HG03097 (cell line): Measurements from ENCODE around the gene HOOK2.
A peak's percentile ranks its signal among the peaks of the same experiment; 100 is the strongest.
"Not testable (repeated sequence)": the region's sequence is repeated elsewhere in the genome, so short reads cannot be mapped to it uniquely, and the experiment has no call there.

Experiments used
- ATAC-seq: cut with Tn5 transposase; IDR thresholded peaks from one replicate; pipeline ENCODE4 v1.9.1; 2021; ENCODE audit not compliant: unreplicated experiment, low FRiP score

HOOK2 gene

DNA sequence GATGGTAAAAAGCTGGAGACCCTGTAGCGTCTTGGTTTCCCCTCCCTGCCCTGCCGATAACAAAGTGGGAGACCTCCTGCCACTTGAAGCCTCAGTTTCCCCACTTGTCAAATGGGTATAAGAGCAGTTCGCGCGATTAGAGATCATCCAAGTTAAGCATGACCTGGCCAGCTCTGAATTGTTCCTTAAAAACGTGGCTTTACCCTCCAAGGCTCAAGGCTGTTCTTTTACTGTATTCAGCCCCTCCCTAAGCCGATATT lies 52.0 kb downstream of the HOOK2 start:
- ATAC-seq, result no peak

DNA sequence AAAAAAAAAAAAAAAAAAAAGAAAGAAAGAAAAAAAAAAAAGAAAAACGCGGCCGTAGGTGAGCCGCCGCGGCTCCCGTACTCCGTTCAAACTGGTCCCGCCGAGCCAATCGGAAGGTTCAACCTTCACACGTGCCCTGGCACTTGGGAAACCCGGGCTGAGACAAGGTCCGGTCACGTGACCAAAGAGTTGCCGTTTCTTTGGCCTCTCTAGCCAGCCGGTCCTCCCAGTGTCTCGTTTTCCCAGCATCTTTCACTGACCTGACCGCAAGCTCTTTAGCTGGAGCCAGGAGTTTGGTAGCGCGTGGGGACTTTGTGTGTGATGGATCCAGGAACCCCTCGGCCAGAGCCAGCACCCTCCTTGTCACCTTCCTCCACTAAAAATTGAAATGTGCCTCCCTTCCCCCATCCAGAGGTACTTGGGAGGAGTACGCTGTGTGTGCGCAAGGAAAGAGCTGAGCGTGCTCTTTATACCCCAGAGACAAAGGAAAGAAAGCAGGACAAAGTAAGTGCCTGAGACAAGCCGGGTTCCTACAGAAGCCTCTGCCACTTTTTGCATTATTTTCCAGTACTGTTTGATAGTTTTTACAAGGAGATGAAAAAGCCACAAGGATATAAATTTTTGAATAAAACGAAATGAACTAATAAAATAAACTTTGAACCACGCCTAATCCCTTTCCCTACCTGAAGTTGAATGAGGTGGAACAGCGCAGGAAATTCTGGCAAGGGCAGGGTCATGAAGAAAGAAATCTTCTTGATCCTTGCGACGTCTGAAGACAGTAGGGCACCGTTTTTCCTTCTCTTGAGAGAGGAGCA lies 52.6 kb downstream of the HOOK2 start:
- ATAC-seq, result peak; percentile 80

DNA sequence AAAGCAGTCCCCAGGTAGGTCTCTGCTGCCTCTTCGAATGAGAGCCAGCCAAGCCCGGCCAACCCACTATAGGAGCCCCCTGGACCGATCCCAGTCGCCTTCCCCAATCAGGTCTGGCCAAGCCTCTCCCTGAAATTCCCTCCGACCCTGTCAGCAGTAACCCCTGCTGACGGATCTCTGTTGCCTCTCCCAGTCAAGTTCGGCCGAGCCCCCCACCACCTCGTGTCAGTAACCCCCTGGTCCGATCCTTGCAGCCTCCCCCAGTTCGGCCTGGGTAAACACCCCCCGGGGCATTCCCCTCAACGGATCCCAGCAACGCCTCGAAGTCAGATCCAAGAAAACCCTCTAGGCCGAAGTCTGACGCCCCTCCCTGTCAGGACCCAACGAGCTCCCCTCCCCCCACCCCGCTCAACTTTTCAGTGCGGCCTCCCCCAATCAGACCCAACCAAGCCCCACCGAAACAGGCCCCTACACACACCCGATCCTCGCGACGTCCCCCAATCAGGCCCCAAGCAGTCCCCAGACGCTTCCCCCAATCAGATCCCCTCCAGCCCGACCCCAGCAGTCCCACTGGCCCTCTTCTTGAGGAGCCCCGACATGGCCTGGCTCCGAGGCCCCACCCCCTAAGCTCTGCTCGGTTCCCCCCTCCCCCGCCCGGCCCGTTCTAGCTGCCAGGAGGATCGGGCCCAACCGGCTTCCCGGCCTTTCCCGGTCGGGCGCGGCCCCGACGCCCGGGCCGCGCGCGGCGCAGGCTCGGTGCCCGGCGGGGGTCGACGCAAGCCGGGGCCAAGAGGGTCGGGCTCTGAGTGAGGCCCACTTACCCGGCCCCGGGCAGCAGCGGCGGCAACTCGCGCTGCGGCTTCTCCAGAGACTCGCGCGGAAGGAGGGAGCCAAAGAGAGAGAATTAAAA lies 53.4 kb downstream of the HOOK2 start:
- ATAC-seq, result peak; percentile 8

DNA sequence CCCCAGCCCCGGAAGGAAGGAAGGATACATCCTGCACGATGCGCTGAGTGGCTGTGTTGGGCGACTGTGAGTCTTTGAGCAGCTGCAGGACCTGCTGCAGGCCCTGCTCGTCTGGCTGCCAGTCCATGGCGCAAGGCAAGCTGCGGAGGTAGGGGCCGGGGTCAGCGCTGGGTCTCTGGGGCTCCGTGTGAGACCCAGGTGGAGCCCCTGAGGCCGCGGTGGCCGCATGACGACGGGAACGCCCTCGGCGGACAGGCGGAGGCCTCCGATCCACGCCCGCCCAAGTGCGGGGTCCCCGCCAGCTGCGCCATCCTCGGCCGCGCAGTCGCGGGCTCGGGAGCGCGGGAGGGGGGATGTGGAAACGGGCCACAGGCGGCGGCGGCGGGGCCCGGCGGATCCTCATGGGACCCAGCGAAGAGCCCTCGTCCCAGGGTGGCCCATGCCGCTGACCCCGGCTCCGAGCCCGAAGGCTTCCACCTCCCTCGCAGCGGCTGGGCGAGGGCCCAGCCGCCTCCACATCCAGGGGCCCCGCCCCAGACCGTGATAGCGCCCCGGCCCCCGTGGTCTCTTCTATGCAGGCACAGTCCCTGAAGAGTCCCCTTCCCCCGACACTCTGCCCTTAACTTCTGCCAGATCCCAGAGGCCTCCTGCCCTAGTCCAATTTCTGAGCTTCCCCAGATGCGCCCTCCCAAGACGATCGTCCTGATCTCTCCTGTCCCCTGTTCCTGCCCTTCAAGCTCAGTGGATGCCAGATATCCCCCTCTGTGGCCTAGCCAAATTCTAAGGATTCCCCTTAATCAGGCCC lies 54.3 kb downstream of the HOOK2 start:
- ATAC-seq, result no peak

DNA sequence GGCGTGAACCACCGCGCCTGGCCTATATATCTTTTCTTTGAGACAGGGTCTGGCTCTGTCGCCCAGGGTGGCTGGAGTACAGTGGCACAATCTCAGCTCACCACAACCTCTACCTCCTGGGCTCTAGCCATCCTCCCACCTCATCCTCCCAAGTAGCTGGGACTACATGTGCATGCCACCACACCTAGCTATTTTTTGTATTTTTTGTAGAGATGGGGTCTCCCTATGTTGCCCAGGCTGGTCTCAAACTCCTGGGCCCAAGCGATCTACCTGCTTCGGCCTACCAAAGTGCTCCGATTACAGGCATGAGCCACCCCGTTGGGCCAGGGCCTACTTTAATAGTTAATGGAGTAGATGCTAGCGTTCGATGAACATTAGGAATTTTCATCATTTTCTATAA lies 55.1 kb downstream of the HOOK2 start:
- no peak for ATAC-seq

DNA sequence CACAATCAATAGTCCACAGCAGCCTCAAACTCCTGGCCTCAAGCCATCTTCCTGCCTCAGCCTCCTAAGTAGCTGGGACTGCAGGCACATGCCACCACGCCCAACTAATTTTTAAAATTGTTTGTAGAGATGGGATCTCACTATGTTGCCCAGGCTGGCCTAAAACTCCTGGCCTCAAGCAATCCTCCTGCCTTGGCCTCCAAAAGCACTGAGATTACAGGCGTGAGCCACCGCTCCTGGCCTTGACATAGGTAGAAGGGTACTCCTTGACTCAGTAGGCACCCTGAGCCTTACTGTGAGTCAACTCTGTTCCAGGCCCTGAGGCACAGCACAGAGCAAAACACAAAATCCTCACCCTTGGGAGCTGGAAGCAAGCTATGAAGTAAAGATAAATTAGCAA lies 59.4 kb downstream of the HOOK2 start:
- no peak for ATAC-seq

DNA sequence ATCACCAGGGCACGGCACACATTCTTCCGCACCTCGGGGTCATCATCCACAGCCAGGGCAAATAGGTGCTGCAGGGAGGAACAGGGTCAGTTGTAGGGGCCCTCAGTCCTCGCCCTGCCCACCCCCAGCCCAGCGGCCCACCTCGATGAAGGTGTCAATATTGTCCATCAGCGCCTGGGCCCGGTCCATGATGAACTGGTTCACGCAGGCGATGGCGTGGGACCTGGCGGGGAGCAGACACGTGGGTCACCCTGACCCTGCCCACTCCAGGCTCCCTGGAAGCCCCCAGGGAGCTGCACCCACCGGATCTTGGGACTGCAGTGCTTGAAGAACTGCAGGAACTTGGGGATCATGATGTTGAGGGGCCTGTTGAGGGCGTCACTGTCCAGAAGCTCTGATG lies 60.2 kb downstream of the HOOK2 start:
- no peak for ATAC-seq

DNA sequence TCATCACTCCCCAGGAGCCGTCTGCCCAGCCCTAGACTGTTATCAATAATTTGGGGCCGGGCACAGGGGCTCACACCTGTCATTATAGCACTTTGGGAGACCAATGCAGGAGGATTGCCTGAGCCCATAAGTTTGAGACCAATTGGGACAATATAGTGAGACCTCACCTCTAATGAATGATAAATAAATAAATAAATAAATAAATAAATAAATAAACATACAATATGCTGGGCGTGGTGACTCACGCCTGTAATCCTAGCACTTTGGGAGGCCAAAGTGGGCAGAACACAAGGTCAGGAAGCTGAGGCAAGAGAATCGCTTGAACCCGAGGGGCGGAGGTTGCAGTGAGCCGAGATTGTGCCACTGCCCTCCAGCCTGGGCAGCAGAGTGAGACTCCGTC lies 62.0 kb downstream of the HOOK2 start:
- ATAC-seq, result not testable (repeated sequence)
